Activated naive CD8-positive, alpha-beta T cell treated with anti-CD3 and anti-CD28 coated beads for 36 hours (primary cell): ENCODE results near the gene LHFPL3. TPM values are rescaled to one million over a fixed set of nuclear protein-coding genes. Genes with fewer than 3 reads are reported as not detected.

Experiments used
- DNase-seq: peaks from one replicate; pipeline ENCODE4 v3.0.0; 2021
- H3K27ac Mint-ChIP-seq: one replicate; pipeline ENCODE4 v1.8.0; 2022; ENCODE audit warnings: mild to moderate bottlenecking, moderate library complexity, mixed read lengths
- H3K27me3 Mint-ChIP-seq: one replicate; pipeline ENCODE4 v1.8.0; 2022; ENCODE audit warnings: mild to moderate bottlenecking, mixed read lengths
- H3K36me3 Mint-ChIP-seq: one replicate; pipeline ENCODE4 v1.8.0; 2021; ENCODE audit warnings: mild to moderate bottlenecking, mixed read lengths
- H3K4me1 Mint-ChIP-seq: one replicate; pipeline ENCODE4 v1.8.0; 2021; ENCODE audit warnings: mixed read lengths
- H3K4me3 Mint-ChIP-seq: one replicate; pipeline ENCODE4 v1.8.0; 2022; ENCODE audit warnings: mild to moderate bottlenecking, moderate library complexity, mixed read lengths
- H3K9me3 Mint-ChIP-seq: one replicate; pipeline ENCODE4 v1.8.0; 2022; ENCODE audit warnings: mixed read lengths
- total RNA-seq, 2 experiments: library from RNA; stranded (reverse); gene quantifications; one replicate each; pipeline ENCODE4 v1.2.3, GENCODE V29; 2021

Gene LHFPL3
- total RNA-seq, 2 experiments from 2014 or later: not detected

- Mint-ChIP-seq H3K27ac (no peak overlapping the region), H3K4me1 (no peaks in the 10 kb centered on the region), H3K36me3 (no peaks in the 10 kb centered on the region), H3K9me3 (peaks cover 2% of the 10 kb centered on the region), H3K27me3 (no peaks in the 10 kb centered on the region), H3K4me3 (no peak overlapping the region)
- DNase-seq: no peak
These were observed 394.6 kb downstream of the LHFPL3 start for GRCh38 chr7:104723001-104723400.

- no peak for DNase-seq
- Mint-ChIP-seq H3K36me3 (no peaks in the 10 kb centered on the region), H3K27me3 (peaks cover 19% of the 10 kb centered on the region), H3K4me1 (no peaks in the 10 kb centered on the region), H3K27ac (no peak overlapping the region), H3K4me3 (no peak overlapping the region), H3K9me3 (no peaks in the 10 kb centered on the region)
These were observed 430.1 kb downstream of the LHFPL3 start for GRCh38 chr7:104758504-104758903.

GRCh38 chr7:104761892-104762291 is 433.5 kb downstream of the LHFPL3 start:
- H3K27me3 Mint-ChIP-seq: peaks cover 13% of the 10 kb centered on the region

GRCh38 chr7:104767113-104767512 is 438.7 kb downstream of the LHFPL3 start:
- DNase-seq: no peak
- no peaks in the 10 kb centered on the region for H3K9me3 Mint-ChIP-seq
- no peak overlapping the region for H3K27ac Mint-ChIP-seq
- peaks cover 16% of the 10 kb centered on the region for H3K27me3 Mint-ChIP-seq
- H3K4me3 Mint-ChIP-seq: no peak overlapping the region
- no peaks in the 10 kb centered on the region for H3K36me3 Mint-ChIP-seq
- no peaks in the 10 kb centered on the region for H3K4me1 Mint-ChIP-seq

More at GRCh38 chr7:104761892-104762291, 433.5 kb downstream of the LHFPL3 start:
- Mint-ChIP-seq H3K4me3 (no peak overlapping the region), H3K4me1 (no peaks in the 10 kb centered on the region), H3K27ac (no peak overlapping the region), H3K36me3 (no peaks in the 10 kb centered on the region), H3K9me3 (no peaks in the 10 kb centered on the region)
- DNase-seq: no peak

- Mint-ChIP-seq H3K27ac (no peak overlapping the region), H3K36me3 (no peaks in the 10 kb centered on the region), H3K27me3 (peaks cover 18% of the 10 kb centered on the region), H3K9me3 (no peaks in the 10 kb centered on the region), H3K4me3 (no peak overlapping the region), H3K4me1 (no peaks in the 10 kb centered on the region)
- DNase-seq: no peak
These were observed 439.6 kb downstream of the LHFPL3 start for GRCh38 chr7:104767826-104768536.

GRCh38 chr7:104772405-104773345 is 444.3 kb downstream of the LHFPL3 start:
- H3K36me3 Mint-ChIP-seq: no peaks in the 10 kb centered on the region
- H3K4me3 Mint-ChIP-seq: no peak overlapping the region
- no peak overlapping the region for H3K27ac Mint-ChIP-seq
- peaks cover 16% of the 10 kb centered on the region for H3K27me3 Mint-ChIP-seq
- H3K4me1 Mint-ChIP-seq: no peaks in the 10 kb centered on the region
- H3K9me3 Mint-ChIP-seq: no peaks in the 10 kb centered on the region
- DNase-seq: no peak

GRCh38 chr7:104773796-104774195 is 445.4 kb downstream of the LHFPL3 start:
- Mint-ChIP-seq H3K27me3 (peaks cover 11% of the 10 kb centered on the region), H3K4me3 (no peak overlapping the region), H3K27ac (no peak overlapping the region), H3K36me3 (no peaks in the 10 kb centered on the region), H3K4me1 (no peaks in the 10 kb centered on the region), H3K9me3 (no peaks in the 10 kb centered on the region)
- DNase-seq: no peak

GRCh38 chr7:104775531-104775930 is 447.1 kb downstream of the LHFPL3 start:
- DNase-seq: no peak
- no peaks in the 10 kb centered on the region for H3K4me1 Mint-ChIP-seq
- no peaks in the 10 kb centered on the region for H3K9me3 Mint-ChIP-seq
- no peaks in the 10 kb centered on the region for H3K36me3 Mint-ChIP-seq
- H3K4me3 Mint-ChIP-seq: no peak overlapping the region
- H3K27ac Mint-ChIP-seq: no peak overlapping the region
- H3K27me3 Mint-ChIP-seq: peaks cover 11% of the 10 kb centered on the region

GRCh38 chr7:104777301-104777800 is 448.9 kb downstream of the LHFPL3 start:
- peaks cover 5% of the 10 kb centered on the region for H3K27me3 Mint-ChIP-seq
- H3K36me3 Mint-ChIP-seq: no peaks in the 10 kb centered on the region

GRCh38 chr7:104779888-104780287 is 451.5 kb downstream of the LHFPL3 start:
- H3K36me3 Mint-ChIP-seq: no peaks in the 10 kb centered on the region
- H3K27ac Mint-ChIP-seq: no peak overlapping the region
- no peak for DNase-seq
- no peaks in the 10 kb centered on the region for H3K4me1 Mint-ChIP-seq
- peaks cover 3% of the 10 kb centered on the region for H3K27me3 Mint-ChIP-seq
- H3K4me3 Mint-ChIP-seq: no peak overlapping the region
- H3K9me3 Mint-ChIP-seq: no peaks in the 10 kb centered on the region

More at GRCh38 chr7:104777301-104777800, 448.9 kb downstream of the LHFPL3 start:
- no peak overlapping the region for H3K4me3 Mint-ChIP-seq
- H3K27ac Mint-ChIP-seq: no peak overlapping the region
- no peaks in the 10 kb centered on the region for H3K9me3 Mint-ChIP-seq
- no peaks in the 10 kb centered on the region for H3K4me1 Mint-ChIP-seq
- no peak for DNase-seq

GRCh38 chr7:104784686-104785085 is 456.3 kb downstream of the LHFPL3 start:
- no peaks in the 10 kb centered on the region for H3K9me3 Mint-ChIP-seq

GRCh38 chr7:104789780-104790179 is 461.4 kb downstream of the LHFPL3 start:
- no peaks in the 10 kb centered on the region for H3K4me1 Mint-ChIP-seq

More at GRCh38 chr7:104784686-104785085, 456.3 kb downstream of the LHFPL3 start:
- H3K36me3 Mint-ChIP-seq: no peaks in the 10 kb centered on the region
- no peak for DNase-seq
- peaks cover under 1% of the 10 kb centered on the region for H3K27me3 Mint-ChIP-seq
- H3K4me3 Mint-ChIP-seq: no peak overlapping the region
- no peak overlapping the region for H3K27ac Mint-ChIP-seq
- H3K4me1 Mint-ChIP-seq: no peaks in the 10 kb centered on the region

GRCh38 chr7:104790440-104790839 is 462.0 kb downstream of the LHFPL3 start:
- H3K4me3 Mint-ChIP-seq: no peak overlapping the region

More at GRCh38 chr7:104789780-104790179, 461.4 kb downstream of the LHFPL3 start:
- no peak overlapping the region for H3K4me3 Mint-ChIP-seq
- H3K27me3 Mint-ChIP-seq: peaks cover 9% of the 10 kb centered on the region
- no peak for DNase-seq
- H3K27ac Mint-ChIP-seq: no peak overlapping the region
- H3K36me3 Mint-ChIP-seq: no peaks in the 10 kb centered on the region
- no peaks in the 10 kb centered on the region for H3K9me3 Mint-ChIP-seq

GRCh38 chr7:104791080-104791479 is 462.7 kb downstream of the LHFPL3 start:
- no peaks in the 10 kb centered on the region for H3K9me3 Mint-ChIP-seq
- H3K27ac Mint-ChIP-seq: no peak overlapping the region
- no peak for DNase-seq
- H3K27me3 Mint-ChIP-seq: peaks cover 15% of the 10 kb centered on the region
- H3K36me3 Mint-ChIP-seq: no peaks in the 10 kb centered on the region
- no peaks in the 10 kb centered on the region for H3K4me1 Mint-ChIP-seq
- no peak overlapping the region for H3K4me3 Mint-ChIP-seq

More at GRCh38 chr7:104790440-104790839, 462.0 kb downstream of the LHFPL3 start:
- Mint-ChIP-seq H3K9me3 (no peaks in the 10 kb centered on the region), H3K36me3 (no peaks in the 10 kb centered on the region), H3K27me3 (peaks cover 14% of the 10 kb centered on the region), H3K4me1 (no peaks in the 10 kb centered on the region), H3K27ac (no peak overlapping the region)
- DNase-seq: no peak

GRCh38 chr7:104793066-104793465 is 464.7 kb downstream of the LHFPL3 start:
- Mint-ChIP-seq H3K27me3 (peaks cover 19% of the 10 kb centered on the region), H3K36me3 (no peaks in the 10 kb centered on the region), H3K4me3 (no peak overlapping the region), H3K27ac (no peak overlapping the region), H3K9me3 (no peaks in the 10 kb centered on the region), H3K4me1 (no peaks in the 10 kb centered on the region)
- no peak for DNase-seq
